ENCODE data around the gene PAX5. TPM values are rescaled to one million over a fixed set of nuclear protein-coding genes. Genes with fewer than 3 reads are reported as not detected.

Gene PAX5
- total RNA-seq, 1 experiment from 2014 or later = 0.39 TPM

DNA sequence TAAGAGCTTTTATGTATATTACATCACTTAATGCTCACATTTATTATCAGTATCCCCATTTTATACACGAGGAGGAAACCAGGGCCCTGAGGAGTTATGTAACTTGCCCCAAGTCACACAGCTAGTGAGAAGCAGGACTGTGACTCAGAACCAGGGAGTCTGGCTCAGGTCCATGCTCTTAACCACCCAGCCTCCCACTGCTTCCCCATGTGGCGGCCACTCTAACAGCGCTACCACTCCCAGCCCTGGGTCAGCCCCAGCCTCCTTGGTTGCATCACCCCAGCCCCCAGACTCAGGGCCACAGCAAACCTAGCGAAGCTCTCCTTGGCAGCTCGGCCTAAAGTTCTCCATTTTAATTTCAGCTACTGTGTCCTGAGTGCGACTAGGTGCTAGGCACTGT lies 159.1 kb downstream of the PAX5 start:
- Histone ChIP-seq H2AFZ (ENCODE audit: low read length) (no peak overlapping the region), H2AK5ac (ENCODE audit: insufficient read length, low read length) (no peak overlapping the region), H4K5ac (ENCODE audit: insufficient read length, low read depth, low read length) (no peak overlapping the region), H3K9me3 (ENCODE audit: control insufficient read depth, low read depth, low read length) (peaks cover 5% of the 10 kb centered on the region), H3K14ac (ENCODE audit: insufficient read depth, low read length) (no peak overlapping the region), H3K4me1 (ENCODE audit: insufficient read depth, low read length) (no peaks in the 10 kb centered on the region), H3K79me2 (ENCODE audit: insufficient read depth, low read length) (no peaks in the 10 kb centered on the region), H3K4ac (ENCODE audit: low read depth, low read length) (no peak overlapping the region), H3K23me2 (ENCODE audit: insufficient read length, low read depth, low read length, poor library complexity, severe bottlenecking) (no peaks in the 10 kb centered on the region), H3K23ac (ENCODE audit: insufficient read length, low read depth, low read length) (no peak overlapping the region), H2BK5ac (ENCODE audit: insufficient read length, low read length) (no peak overlapping the region), H4K91ac (ENCODE audit: insufficient read length, low read depth, low read length) (no peak overlapping the region), H3K27me3 (ENCODE audit: insufficient read depth, low read length) (peaks cover 2% of the 10 kb centered on the region; the same call in 1 of the 2 replicates), H3K4me2 (ENCODE audit: insufficient read depth, insufficient read length, low read length) (no peak overlapping the region), H3K18ac (ENCODE audit: insufficient read length, low read depth, low read length) (no peak overlapping the region), H3K56ac (ENCODE audit: insufficient read length, low read depth, low read length) (no peak overlapping the region), H2BK12ac (ENCODE audit: insufficient read length, low read depth, low read length) (no peak overlapping the region), H2BK20ac (ENCODE audit: low read depth, low read length, poor library complexity, severe bottlenecking) (no peak overlapping the region), H2BK120ac (ENCODE audit: low read depth, low read length, poor library complexity, severe bottlenecking) (no peak overlapping the region), H3K79me1 (ENCODE audit: insufficient read depth, low read depth, low read length, poor library complexity, severe bottlenecking) (no peaks in the 10 kb centered on the region), H3K27ac (ENCODE audit: insufficient read length, low read depth, low read length) (no peak overlapping the region), H4K20me1 (ENCODE audit: control insufficient read depth, insufficient read depth, insufficient read length) (no peaks in the 10 kb centered on the region), H3T11ph (ENCODE audit: low read length) (no peak overlapping the region), H2BK15ac (ENCODE audit: low read depth, low read length) (no peak overlapping the region), H3K9ac (ENCODE audit: extremely low read depth, insufficient read length, low read length) (no peak overlapping the region), H4K8ac (replicated peaks; ENCODE audit: insufficient read length, low read depth, low read length) (no peak overlapping the region)
- peaks cover 0 to 2% of the 10 kb centered on the region in 2 experiments; a peak in 1 of 4 replicates for H3K4me1 Mint-ChIP-seq
- H3K36me3 Mint-ChIP-seq (ENCODE audit: insufficient read depth in 1 of 3, low read depth in 3 of 3) = peaks cover 0 to 7% (median 3%) of the 10 kb centered on the region in 3 experiments; a peak in 4 of 7 replicates
- WGBS (ENCODE audit: extremely low coverage, insufficient read length, low lambda C conversion rate) = no CpG with 5 or more reads among the region's 6 CpGs
- no peak overlapping the region for H3K27ac Mint-ChIP-seq
- DNase-seq = no peak
- TF ChIP-seq, protein P1, sequence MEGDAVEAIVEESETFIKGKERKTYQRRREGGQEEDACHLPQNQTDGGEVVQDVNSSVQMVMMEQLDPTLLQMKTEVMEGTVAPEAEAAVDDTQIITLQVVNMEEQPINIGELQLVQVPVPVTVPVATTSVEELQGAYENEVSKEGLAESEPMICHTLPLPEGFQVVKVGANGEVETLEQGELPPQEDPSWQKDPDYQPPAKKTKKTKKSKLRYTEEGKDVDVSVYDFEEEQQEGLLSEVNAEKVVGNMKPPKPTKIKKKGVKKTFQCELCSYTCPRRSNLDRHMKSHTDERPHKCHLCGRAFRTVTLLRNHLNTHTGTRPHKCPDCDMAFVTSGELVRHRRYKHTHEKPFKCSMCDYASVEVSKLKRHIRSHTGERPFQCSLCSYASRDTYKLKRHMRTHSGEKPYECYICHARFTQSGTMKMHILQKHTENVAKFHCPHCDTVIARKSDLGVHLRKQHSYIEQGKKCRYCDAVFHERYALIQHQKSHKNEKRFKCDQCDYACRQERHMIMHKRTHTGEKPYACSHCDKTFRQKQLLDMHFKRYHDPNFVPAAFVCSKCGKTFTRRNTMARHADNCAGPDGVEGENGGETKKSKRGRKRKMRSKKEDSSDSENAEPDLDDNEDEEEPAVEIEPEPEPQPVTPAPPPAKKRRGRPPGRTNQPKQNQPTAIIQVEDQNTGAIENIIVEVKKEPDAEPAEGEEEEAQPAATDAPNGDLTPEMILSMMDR (conservative IDR thresholded peaks at IDR 0.05) = no peak
- H3K4me3 Mint-ChIP-seq = no peak overlapping the region
- peaks cover 7 to 11% of the 10 kb centered on the region in 2 experiments for H3K9me3 Mint-ChIP-seq
- peaks cover 24% of the 10 kb centered on the region for H3K27me3 Mint-ChIP-seq (ENCODE audit: low read depth)
